Fibroblast of skin of abdomen (primary cell): Measurements from ENCODE around the gene IRX2.

ENCODE experiments used
- DNase-seq: peaks from one replicate; pipeline ENCODE4 v3.0.0-alpha.2; 2013

IRX2 gene

DNA sequence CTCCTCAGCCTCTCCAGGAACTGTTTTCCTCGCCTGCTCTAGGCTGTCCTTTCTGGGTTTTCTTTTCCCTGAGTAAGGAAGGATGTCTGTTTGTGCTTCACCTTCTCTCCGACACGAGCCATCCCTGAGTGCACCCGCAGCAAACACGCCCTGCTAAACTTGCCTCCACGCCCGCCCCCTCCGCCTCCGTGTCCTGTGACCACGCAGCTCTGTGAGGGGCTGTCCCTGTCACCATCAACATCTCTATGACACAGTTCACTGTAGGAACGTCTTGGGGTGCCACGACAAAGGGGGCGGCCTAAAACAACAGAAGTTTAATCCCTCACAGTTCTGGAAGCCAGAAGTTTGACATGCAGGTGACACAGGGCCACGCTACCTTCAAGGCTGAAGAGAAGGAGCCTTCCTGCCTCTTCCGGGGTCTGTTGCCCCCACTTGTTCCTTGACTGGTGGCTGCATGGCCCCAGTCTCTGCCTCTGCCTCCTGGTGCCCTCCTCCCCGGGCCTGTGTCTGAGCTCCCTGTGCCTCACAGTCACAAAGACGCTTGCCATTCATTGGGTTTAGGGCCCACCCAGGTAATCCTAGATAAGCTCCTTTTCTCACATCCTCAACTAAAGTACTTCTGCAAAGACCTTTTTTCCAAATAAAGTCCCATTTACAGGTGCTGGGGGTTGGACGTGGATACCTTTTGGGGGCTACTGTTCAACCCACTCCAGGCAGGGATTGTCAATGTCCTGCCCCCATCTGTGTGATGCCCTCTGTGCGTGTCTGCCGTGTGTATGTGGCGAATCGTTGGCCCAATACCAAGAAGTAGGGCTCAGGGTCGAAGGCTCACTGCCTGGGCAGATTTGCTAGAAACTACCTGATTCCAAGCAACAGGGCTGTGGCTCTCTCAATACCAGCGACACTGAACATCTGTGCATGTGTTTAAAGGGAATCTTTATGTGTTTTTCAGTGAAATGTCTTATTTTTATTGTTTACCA, 39.7 kb downstream of the IRX2 start:
- no peak for DNase-seq

DNA sequence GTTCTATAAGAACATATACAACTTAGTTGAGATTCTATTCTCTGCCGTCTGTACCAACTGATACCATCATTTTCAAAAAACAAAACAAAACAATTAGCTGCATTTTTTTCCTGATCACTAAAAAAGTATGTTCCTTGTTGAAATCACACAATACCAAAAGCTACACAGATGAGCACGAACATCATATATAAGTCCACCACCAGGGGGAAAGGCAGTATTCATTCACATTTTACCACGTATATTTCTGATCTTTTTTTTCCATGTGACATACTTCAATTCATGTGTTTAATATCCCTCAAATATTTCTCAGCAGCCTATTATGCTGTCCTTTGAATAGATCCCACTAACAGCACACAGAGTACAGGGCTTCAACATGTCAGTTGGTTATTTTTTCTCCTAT, 40.6 kb downstream of the IRX2 start:
- DNase-seq = peak; percentile 25

DNA sequence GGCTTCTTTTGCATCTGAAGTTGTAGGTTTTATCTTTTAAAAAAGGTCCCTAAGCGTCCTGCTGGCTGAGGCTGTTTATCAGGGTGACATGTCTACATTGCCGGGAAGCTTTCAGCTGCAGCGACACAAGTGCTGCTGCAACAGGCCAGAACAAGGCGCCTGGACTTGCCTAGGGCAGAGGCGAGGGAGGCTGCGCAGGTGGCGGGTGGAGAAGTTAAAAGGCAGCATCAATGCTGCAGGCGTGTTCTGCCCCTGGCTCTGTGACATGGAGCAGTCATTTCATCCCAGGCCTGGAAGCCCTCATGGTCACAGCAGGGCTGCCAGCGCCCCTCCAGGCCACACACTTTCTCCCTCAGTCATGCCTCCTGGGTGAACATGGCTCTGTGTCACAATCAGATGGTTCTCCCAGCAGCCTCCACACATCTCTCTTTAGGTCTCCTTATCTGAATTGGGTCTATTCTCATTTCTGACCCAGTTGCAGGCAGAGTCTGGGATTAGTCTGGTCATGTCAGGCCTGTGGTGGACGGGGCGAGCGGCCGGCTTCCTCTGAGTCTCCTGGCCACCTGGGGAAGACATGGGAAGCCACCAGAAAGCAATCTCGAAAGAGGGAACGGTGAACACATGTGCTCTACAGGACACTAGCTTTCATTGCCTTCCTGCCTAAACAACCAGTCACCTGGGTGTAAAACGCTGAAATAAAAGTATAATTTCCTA, 41.3 kb downstream of the IRX2 start:
- no peak for DNase-seq

DNA sequence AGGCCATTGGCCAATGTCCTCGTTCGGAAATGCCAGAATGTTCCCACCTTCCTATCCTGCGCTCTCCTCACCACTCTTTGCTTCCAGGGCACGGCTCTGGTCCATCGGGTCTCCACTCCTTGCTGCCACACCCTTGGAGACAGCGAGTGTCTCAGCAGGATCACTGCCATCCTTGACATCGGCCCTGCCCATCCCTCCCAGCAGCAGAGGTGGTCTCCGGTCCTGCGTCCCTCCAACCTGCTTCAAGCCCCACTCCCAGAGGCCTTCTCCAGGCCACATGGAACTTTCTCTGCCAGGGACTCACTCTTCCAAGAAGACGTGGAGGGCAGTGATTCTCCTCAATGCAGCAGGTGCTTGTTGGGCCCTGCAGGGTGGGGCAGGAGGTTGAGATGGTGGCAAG, 42.7 kb downstream of the IRX2 start:
- DNase-seq = no peak

DNA sequence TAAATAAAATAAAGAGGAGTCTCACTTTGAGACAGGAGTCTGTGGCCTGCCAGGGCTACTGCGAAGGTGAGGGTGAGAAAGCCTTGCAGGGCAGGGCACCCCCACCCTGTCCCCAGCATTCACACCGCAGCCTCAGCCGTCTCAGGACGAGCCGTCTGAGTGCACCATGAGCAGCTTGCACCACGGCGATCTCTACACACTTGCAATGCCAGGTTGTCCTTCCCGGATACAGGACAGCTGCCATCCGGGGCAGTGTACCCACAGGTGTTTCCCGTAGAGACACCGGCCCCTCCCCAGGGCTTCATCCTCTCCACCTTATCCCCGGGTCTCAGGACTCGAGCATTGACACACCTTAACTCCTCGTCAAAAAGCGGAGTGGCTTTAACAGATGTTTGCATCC, 43.3 kb downstream of the IRX2 start:
- DNase-seq = no peak

DNA sequence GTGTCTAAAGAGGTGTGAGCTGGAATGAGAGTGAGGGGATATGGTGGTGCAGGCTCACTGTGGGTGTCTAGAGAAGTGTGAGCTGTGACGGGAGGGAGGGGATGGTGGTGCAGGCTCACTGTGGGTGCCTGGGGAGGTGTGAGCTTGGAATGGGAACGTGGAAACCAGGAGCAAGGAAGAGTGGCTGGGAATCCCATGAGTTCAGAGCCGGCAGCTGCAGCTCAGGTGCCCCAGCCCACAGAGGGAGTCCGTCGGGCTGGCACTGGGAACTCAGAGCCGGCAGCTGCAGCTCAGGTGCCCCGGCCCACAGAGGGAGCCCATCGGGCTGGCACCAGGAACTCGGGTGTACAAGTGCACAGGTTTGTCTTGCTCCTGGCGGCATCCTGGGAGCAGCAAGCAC, 45.6 kb downstream of the IRX2 start:
- no peak for DNase-seq

DNA sequence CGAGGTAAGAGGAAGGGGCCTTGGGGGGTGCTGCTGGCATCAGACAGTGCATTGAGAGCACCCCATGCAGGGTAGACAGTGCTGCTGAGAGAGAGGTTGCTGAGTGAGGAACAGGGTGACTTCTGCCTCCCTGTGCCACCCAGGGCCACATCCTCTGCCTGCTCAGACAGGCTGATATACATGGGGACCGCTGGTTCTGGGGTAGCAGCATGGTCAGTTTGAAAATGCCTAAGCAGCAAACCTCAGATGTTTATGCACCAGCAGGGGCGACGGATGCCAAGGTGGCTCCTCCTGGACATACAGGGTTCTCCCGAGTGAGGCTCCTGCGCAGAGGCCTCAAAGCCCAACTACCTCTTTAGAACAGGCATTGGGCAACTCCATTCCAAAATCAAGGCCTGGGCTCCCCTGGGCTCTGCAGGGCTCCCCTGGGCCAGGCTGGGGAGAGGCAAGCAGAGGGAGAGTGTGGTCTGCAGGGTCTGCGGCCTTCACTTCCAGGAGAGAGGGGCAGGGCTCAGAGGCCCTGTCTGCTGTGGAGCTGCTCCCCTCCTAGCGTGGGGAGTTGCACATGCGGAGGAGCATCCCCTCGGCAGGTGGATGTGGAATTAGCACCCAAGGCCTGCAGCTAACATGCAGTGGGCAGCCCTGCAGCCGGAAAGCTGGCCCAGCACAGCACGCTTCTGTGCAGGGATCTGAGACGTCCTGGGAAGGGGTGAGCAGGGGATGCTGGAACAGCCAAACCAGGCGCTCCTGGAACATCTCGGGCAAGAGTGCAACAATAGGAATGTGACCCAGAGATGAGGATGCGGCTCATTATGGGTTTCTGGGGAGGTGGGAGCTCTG, 46.5 kb downstream of the IRX2 start:
- no peak for DNase-seq

DNA sequence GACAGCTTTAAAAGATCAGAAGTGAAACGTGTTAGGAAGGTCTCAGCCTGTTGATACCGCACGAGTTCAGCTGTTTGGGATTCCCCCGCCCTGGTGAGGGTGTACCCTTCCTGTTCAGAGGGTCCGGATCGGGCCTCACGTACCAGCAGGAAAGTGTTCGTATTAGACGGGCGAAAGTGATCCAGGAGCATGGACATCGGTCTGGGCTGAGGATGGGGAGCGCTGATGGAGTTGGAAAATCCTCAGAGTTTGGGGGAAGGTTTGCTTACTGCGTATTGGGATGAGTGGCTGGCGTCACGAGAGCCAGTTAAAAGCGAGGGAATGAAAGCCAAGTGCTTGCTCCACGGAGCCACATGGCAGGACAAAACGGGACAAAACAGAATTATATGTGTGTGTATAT, 47.4 kb downstream of the IRX2 start:
- no peak for DNase-seq

DNA sequence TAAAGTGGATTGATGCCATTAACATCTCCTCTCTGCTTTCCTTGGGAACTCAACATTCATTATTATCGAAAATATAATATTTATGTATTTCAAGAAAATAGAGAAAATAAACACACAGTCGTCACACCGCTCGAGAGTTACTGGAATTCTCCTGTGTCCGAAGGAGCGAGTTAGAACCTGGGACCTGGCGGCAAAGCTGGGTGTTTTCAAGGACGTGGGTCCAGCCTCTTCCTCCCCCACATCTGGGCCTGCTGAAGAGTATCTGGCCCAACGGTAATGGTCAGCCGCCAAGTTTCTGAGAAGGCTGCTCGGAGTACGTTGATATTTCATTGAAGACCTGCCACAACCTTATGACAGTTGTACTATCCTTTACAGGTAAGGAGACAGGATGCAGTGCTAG, 47.9 kb downstream of the IRX2 start:
- DNase-seq = no peak

DNA sequence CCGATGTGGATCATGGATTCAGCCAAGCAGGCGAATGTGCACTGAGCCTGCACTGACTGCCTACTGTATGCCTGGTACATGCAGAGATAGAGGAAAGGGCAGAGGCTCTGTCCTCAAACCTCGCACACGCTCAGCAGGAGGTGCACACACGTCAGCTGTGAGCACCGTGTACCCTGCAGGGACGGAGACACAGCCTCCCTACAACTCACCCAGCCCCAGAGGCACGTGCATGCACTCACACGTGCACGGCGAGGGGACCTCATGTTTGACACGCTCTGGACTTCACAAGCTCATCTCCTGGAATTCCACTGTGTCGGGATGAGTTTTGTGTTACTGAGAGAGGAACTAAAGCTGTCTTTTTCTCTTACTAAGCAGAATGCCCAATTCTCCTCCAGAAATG, 48.4 kb downstream of the IRX2 start:
- DNase-seq = no peak

DNA sequence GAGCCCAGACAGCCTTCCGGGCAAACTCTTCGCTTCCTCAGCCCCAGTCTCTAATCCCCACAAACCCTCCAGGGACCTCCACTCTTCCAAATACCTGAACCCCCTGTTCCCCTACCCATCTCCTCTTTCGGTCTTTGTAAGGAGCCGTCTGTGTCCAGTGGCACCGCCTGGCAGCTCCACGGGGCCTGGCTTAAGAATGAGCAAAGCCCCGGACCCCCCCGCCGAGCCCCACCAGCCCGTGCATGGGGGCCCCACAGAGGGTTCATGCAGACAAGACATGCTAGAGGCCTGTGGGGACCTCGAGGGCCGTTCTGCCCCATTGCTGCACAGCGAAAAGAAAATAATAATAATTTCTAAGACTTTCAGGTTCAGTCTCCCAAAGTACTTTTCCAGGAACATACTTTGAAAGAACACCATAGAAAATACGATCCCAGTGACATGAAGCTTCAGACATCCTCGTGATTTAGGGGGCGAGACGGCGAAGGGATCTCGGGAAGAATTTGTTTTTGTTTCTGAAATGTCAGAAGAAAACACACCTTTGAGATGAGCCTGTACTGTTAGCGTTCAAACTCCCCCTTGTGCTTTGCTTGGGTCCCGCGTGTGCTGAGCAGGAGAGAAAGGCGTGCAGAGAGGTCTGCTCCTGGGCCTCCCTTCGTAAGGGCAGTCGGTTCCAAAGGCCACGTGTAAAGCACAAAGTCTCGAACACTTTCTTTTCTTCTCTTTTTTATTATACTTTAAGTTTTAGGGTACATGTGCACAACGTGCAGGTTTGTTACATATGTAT, 49.2 kb downstream of the IRX2 start:
- no peak for DNase-seq

DNA sequence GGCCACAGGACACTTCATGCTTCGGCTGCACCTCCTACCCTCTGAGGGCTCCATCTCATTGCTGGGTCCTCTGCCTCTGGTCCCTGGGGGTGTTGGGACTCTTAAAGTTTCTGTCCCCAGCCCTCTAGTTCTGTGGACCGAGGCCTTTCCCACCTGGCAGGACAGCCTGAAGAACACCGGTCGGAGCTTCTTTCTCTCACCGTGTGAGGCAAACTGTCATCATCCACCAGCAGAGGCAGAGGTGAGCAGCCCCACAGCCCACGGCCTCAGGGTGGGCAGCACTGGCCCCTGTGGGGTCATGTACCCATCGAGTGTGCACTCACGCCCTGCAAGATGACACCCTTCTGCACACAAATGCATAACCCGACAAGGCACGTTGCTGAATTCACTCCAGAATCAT, 49.9 kb downstream of the IRX2 start:
- no peak for DNase-seq

DNA sequence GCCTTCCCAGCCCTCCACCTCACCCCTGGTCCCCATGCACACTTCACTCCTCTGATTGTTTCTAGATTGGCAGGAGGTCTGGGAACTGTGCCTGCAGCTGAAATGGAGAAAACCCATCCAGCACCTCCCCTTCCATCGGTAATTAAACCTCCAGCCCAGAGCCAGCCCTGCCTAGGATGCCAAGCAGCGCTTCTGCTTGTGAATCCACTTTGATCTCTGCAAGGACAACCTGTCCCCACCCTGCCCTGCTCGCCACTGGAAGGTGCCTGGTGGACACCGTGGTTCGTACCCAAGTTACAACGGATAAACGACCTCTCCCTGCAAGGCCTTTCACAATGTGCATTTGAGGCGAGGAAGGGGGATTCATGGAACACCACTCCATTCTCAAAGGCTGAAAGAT, 50.6 kb downstream of the IRX2 start:
- DNase-seq = no peak

DNA sequence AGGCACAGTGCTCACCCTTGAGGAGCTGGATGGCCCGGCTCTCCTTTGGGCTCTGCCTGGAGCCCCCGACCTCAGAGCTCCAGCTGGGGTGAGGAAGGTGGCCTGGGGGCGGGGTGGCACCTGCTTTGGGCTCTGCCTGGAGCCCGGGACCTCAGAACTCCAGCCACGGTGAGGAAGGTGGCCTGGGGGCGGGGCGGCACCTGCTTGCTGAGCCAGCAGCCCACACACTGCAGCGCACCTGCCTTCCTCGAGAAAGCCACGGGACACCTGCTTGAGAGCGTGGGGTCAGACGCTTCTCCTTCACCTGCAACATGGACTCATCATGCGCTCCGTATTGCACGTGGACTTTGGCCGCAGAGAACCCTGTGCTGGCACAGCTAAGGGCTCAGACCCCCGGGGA, 51.8 kb downstream of the IRX2 start:
- no peak for DNase-seq

DNA sequence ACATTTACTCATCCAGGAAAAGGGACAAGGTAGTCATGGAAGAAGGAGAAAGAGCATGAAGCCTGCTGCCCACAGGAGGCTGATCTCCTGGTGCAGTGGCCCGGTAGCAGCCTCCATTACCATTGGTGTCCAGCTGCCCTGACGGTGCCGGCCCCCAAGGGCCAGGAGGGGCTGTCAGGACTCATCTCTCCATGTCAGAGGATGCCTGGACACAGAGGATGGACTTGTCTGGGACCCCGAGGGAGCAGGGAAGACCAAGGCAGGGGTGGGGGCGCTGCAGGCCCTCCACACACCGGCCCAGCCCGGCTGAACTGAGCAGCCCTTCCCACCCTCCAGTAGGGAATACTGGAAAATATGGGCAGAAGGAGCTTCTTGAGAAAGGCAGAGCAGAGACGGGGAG, 52.2 kb downstream of the IRX2 start:
- DNase-seq = no peak

DNA sequence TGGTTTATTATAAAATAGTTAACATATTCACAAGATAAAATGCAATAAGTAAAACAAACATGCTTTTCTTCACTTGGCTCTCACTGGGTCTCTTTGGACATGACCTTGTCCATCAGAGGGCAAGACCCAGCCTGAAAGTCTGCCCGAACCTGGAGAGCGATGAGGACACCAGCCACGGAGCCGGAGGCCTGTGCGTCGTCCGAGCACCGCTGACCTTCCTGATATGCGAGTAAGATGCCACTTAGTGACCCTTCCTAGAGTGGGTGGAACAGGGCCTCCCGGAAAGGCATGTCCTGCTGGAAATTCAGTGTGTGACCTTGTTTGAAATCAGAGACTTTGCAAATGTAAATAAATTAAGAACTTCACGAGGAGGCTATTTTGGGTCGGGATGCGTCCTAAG, 52.9 kb downstream of the IRX2 start:
- no peak for DNase-seq

DNA sequence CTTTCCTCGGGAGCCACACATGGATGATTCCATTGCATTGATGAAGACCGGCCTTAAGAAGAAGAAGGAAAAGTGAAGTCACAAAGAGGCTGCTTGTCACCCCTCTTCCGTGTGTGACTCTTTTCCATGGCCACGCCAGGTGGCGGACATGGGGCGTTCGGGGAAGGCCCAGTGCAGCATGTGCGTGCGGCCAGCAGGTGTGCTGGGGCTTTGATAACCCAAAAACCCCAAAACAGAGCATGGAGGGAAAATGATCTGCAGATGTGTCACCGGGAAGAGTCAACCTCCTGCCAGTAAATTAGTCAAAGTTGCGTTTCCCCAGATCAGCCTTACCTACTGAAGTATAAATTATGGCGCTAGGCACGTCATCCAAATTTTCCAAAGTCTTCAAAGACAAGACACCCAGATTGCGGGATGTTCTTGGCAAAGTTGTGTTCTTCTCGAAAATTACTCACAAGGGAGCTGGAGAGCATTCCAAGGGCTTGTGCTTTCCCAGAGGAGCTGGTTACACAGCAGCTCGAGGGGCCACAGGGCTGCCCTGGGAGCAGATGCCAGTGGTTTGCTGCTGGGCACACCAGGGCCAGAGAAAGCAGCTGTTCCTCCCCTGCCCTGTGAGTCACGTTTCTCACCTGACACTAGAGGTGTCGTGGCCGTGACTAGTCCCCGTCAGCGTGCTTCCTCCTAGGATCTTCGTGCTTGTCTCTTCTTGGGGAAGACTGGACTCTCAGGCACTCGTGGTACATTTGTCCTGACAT, 53.9 kb downstream of the IRX2 start:
- no peak for DNase-seq

DNA sequence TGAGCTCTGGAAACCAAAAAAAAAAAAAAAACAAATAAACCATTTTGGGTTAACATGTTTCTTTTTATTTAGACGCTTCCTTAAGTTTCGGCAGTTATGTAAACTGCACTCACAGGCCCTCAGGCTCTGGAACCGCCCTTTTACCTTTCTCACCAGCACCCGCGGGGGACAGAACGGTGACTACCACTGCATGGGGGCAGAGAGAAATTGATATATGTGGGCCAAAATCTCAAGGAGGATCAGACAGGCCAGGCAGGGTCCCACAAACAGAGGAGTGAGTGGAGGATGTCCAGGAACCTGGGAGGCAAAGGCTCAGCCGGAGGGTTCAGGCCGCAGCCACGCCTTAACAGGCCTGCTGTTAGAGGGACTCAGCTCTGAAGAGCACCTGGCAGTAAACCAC, 54.4 kb downstream of the IRX2 start:
- DNase-seq = no peak
